Right lobe of liver (tissue), 6 donors: ENCODE data around the gene IFI27. TPM values are rescaled to one million over a fixed set of nuclear protein-coding genes. Genes with fewer than 3 reads are reported as not detected.
A peak's percentile ranks its signal among the peaks of the same experiment; 100 is the strongest.

Experiments used
- ATAC-seq, 4 donors: fragments of 200-7000 bp; cut with Tn5 transposase; one replicate each; pipeline ENCODE4 v1.9.1; 2020; ENCODE audit warnings: mild to moderate bottlenecking in 4 of 4, moderate library complexity in 4 of 4
- DNase-seq, 3 donors: peaks; one replicate each; pipeline ENCODE4 v3.0.0-alpha.2; 2020
- H3K27ac ChIP-seq, 3 donors: fragments of 200-600 bp; one replicate each; pipeline ENCODE4 v1.8.0; 2022
- H3K27me3 ChIP-seq, 2 donors: fragments of 200-600 bp; one replicate each; pipeline ENCODE4 v1.8.0; 2022
- H3K36me3 ChIP-seq, 4 donors: fragments of 200-600 bp; sonication (generic) in 1 of 4; one replicate each; pipeline versions ENCODE4 v1.5.1 to v1.8.0; 2017 to 2022; ENCODE audit warnings: control low read depth in 1 of 4
- H3K4me1 ChIP-seq, 4 donors: fragments of 200-600 bp; sonication (generic) in 1 of 4; one replicate each; pipeline versions ENCODE4 v1.5.1 to v1.8.0; 2017 to 2022; ENCODE audit warnings: control low read depth in 1 of 4
- H3K4me3 ChIP-seq, 3 donors: fragments of 200-600 bp; one replicate each; pipeline ENCODE4 v1.8.0; 2022
- H3K9me3 ChIP-seq, 4 donors: fragments of 200-600 bp; sonication (generic) in 1 of 4; one replicate each; pipeline versions ENCODE4 v1.5.1 to v1.8.0; 2017 to 2022; ENCODE audit warnings: control low read depth in 1 of 4
- CTCF ChIP-seq, 4 donors: fragments of 200-600 bp in 3 of 4; fragments of 450-650 bp in 1 of 4; IDR thresholded peaks; one replicate each; pipeline versions ENCODE4 v1.5.1 to v1.8.0; 2016 to 2022; ENCODE audit warnings: antibody characterized with exemption in 4 of 4, mild to moderate bottlenecking in 2 of 4
- POLR2A ChIP-seq: fragments of 450-650 bp; IDR thresholded peaks from one replicate; pipeline ENCODE4 v1.6.1; 2017; ENCODE audit warnings: antibody characterized with exemption, mild to moderate bottlenecking
- WGBS: methylation state at CpG from one replicate; pipeline ENCODE4 v1.1.6; 2018; ENCODE audit warnings: low coverage, low lambda C conversion rate; ENCODE audit not compliant: insufficient coverage; ENCODE audit errors: missing lambda C conversion rate; 5-methylcytosine and 5-hydroxymethylcytosine counted together
- intact Hi-C, 2 donors: fragments of 100-400 bp; cut with DNase I; formaldehyde crosslinking; loops; one replicate each; pipeline versions ENCODE4 v1.11.2 to v1.14.1; 2022
- total RNA-seq, 6 experiments: library from RNA; depleted of rRNA in 2 of 6; stranded (reverse); fragments of >200 nt in 2 of 6; fragmentation: NEBNext Ultra II Directional in 3 of 6; extraction: Animal tissue kit (Norgen Biotek cat#: 25700) in 3 of 6; gene quantifications; one replicate each; pipeline versions ENCODE4 v1.1.0 to v1.2.4, GENCODE V29; 2016 to 2023
- donor health status: DM: no; HTN: yes; CAD: no.
- donor health status: DM: no; HTN: no; CAD: no.
- donor health status: DM: no; HTN: no; CAD: no.
- donor health status: DM: no; HTN: yes; CAD: no.
- donor health status: DM: no; HTN: yes; CAD: no.

Gene IFI27
- total RNA-seq, 6 experiments from 2014 or later: 10.0 to 32.5 (median 16.9) TPM

- no peak for TF ChIP-seq POLR2A
- TF ChIP-seq CTCF (IDR thresholded peaks at IDR 0.05): no peak
- no peak for DNase-seq
- 43% methylated on average over 1 of the region's 7 CpGs for WGBS
- H3K27ac ChIP-seq: no peak overlapping the region
- H3K27me3 ChIP-seq: no peaks in the 10 kb centered on the region
- ATAC-seq: no peak
- H3K9me3 ChIP-seq: no peaks in the 10 kb centered on the region
- H3K4me1 ChIP-seq: no peaks in the 10 kb centered on the region
- no peaks in the 10 kb centered on the region for H3K36me3 ChIP-seq
- no peak overlapping the region for H3K4me3 ChIP-seq
- intact Hi-C loops: no loop called here
Measured at GRCh38 chr14:94103554-94104150, 6.9 kb upstream of the IFI27 start.

DNA sequence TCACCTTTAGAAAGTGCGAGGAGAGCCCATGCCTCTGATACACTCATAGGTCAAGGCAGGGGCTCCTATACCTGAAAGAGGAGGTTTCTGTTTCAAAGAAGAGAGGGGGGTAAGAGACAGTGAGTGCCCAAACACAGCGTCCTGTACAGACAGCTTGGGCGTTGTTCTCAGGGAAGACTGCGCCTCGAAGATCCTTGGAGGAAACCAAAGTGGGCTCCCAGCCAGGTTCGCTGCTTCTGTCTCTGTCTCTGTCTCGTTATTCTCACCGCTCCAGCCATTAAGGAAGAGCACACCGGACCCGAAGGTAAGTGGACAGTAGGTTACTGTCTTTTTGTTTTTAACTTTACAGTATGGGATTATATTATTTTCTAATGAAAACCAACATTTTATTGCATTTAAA is 5.8 kb upstream of the IFI27 start:
- Histone ChIP-seq H3K4me3 (no peak overlapping the region), H3K27me3 (no peaks in the 10 kb centered on the region), H3K9me3 (no peaks in the 10 kb centered on the region), H3K36me3 (no peaks in the 10 kb centered on the region), H3K27ac (no peak overlapping the region), H3K4me1 (no peaks in the 10 kb centered on the region)
- intact Hi-C loops: no loop called here
- 72% methylated on average over 8 of the region's 10 CpGs for WGBS
- ATAC-seq (no peak), DNase-seq (no peak)
- TF ChIP-seq CTCF (IDR thresholded peaks at IDR 0.05) (no peak), POLR2A (no peak)

GRCh38 chr14:94109915-94110250 is 653 bp upstream of the IFI27 start:
- Histone ChIP-seq H3K4me1 (peaks cover 0 to 2% (median 0%) of the 10 kb centered on the region in 4 donors), H3K4me3 (no peak overlapping the region), H3K9me3 (no peaks in the 10 kb centered on the region), H3K27me3 (no peaks in the 10 kb centered on the region), H3K36me3 (no peaks in the 10 kb centered on the region), H3K27ac (no peak overlapping the region)
- DNase-seq (no peak), ATAC-seq (no peak)
- WGBS: 91% methylated on average over 1 of the region's 2 CpGs
- intact Hi-C loops: no loop called here
- TF ChIP-seq CTCF (IDR thresholded peaks at IDR 0.05): no peak
- TF ChIP-seq POLR2A: no peak

DNA sequence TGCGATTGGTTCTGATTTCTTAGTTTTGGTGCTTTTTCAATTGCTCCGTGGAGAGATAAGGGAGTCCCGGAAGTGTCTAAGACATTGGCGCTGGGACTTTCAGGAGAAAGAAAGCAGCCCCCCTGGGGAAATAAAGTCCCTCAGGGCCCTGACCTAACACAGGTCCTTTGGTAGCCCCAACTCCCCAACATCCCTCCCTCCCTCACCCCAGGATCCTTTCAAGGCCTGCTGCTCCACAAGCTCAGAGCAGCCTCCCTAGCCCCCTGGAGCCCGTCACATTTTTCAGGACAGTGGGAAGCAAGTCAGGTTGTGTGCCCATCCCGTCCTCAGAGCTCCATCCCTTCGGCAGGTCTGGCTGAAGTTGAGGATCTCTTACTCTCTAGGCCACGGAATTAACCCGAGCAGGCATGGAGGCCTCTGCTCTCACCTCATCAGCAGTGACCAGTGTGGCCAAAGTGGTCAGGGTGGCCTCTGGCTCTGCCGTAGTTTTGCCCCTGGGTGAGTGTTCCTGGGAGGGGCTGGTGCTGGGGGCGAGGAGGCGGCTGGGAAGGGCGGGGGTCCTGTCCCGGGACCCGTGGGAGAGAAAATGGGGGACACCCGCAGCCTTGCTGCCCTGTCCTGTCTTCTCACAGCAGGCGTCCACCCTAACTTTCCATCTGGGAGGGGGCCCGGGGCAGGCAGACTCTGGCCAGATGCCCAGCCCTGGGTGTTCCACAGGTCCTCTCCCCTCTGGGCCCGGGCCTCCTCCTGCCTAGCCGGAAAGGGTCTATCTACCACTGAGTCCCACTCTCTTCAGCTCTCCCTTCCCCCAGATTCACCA is 950 bp downstream of the IFI27 start:
- Histone ChIP-seq H3K4me1 (peaks cover 0 to 8% (median 0%) of the 10 kb centered on the region in 4 donors), H3K9me3 (no peaks in the 10 kb centered on the region), H3K4me3 (peak overlapping the region; percentile 9 to 33 (median 21)), H3K27me3 (no peaks in the 10 kb centered on the region), H3K36me3 (no peaks in the 10 kb centered on the region), H3K27ac (peak overlapping the region; percentile 29 to 56 (median 43))
- intact Hi-C loops: no loop called here
- TF ChIP-seq CTCF (IDR thresholded peaks at IDR 0.05): no peak
- TF ChIP-seq POLR2A: no peak
- ATAC-seq (peak in 1 of 4 donors; percentile 8), DNase-seq (no peak)
- 77% methylated on average over 10 of the region's 20 CpGs for WGBS
